Measurements from ENCODE around the gene CETP. TPM values are rescaled to one million over a fixed set of nuclear protein-coding genes. Genes with fewer than 3 reads are reported as not detected.

The CETP gene
- total and polyA plus RNA-seq, 2 of the 13 experiments (the other 11 are each of a cell fraction or from before 2014, with no cell fraction given): 0.31 to 9.8 TPM

DNA sequence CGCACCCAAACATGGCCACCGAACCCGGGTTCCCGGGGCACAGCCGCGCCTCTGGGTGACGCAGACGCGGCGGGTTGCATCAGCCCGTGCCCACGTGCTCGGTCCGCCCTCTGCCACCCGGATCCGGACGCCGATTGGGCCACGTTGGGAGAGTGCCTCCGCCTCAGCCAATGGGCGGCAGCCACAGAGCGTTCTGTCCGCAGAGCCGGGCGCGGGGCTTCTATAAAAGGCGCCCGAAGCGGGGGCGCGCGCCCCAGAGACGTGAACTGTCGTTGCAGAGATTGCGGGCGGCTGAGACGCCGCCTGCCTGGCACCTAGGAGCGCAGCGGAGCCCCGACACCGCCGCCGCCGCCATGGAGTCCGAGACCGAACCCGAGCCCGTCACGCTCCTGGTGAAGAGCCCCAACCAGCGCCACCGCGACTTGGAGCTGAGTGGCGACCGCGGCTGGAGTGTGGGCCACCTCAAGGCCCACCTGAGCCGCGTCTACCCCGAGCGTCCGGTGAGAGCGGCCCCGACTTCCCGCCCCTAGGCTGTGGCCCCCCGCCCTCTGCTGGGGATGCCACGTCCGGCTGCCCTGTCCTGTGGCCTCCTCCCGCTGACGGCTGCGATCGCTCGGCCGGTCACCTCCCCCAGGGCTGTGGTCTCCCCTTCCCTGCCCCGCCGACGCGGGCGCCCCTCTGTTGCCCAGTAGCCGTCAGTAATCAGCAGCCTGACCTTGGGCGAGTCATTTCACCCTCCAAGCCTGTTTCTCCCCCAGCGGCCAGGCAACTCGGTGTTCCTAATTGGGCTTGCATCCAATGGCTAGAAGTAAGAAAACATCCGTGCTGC is 29.6 kb upstream of the CETP start, which contains the start of gene HERPUD1 (continued):
- peak; percentile 77; the same call in 1 of the 2 replicates for TF ChIP-seq ZNF639 (CRISPR knock-in tag; conservative IDR thresholded peaks at IDR 0.05)
- TF ChIP-seq ARNTL (CRISPR knock-in tag; IDR thresholded peaks at IDR 0.05): peak; percentile 96
- TF ChIP-seq ZNF24 (IDR thresholded peaks at IDR 0.05): no peak
- TF ChIP-seq ZNF780A (CRISPR knock-in tag; IDR thresholded peaks at IDR 0.05): peak; percentile 85
- 0 out of 2 replicates have a peak, but pooled peaks have one; percentile 57 for TF ChIP-seq ZNF329 (CRISPR knock-in tag; IDR thresholded peaks at IDR 0.05; ENCODE audit: low read depth)
- TF ChIP-seq PHF21A (CRISPR knock-in tag; IDR thresholded peaks at IDR 0.05): peak; percentile 88
- TF ChIP-seq, protein P1, sequence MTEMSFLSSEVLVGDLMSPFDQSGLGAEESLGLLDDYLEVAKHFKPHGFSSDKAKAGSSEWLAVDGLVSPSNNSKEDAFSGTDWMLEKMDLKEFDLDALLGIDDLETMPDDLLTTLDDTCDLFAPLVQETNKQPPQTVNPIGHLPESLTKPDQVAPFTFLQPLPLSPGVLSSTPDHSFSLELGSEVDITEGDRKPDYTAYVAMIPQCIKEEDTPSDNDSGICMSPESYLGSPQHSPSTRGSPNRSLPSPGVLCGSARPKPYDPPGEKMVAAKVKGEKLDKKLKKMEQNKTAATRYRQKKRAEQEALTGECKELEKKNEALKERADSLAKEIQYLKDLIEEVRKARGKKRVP (CRISPR knock-in tag; IDR thresholded peaks at IDR 0.05): peak; percentile 98 to 100
- peak; percentile 73; the same call in 1 of the 2 replicates for TF ChIP-seq ZNF136 (CRISPR knock-in tag; IDR thresholded peaks at IDR 0.05; ENCODE audit: low read depth)
- TF ChIP-seq KDM2A (CRISPR knock-in tag; IDR thresholded peaks at IDR 0.05; ENCODE audit: borderline replicate concordance, low read depth): peak; percentile 83
- TF ChIP-seq ZNF570 (CRISPR knock-in tag; IDR thresholded peaks at IDR 0.05; ENCODE audit: borderline replicate concordance): no peak; the same call in 1 of the 2 replicates
- TF ChIP-seq SIX1 (CRISPR knock-in tag; IDR thresholded peaks at IDR 0.05; ENCODE audit: borderline replicate concordance): no peak; the same call in 1 of the 2 replicates
- TF ChIP-seq ZBTB7A (CRISPR knock-in tag; IDR thresholded peaks at IDR 0.05): no peak; the same call in 1 of the 2 replicates
- TF ChIP-seq NONO (IDR thresholded peaks at IDR 0.05): no peak
- peak; percentile 98 for TF ChIP-seq NONO (CRISPR knock-in tag; conservative IDR thresholded peaks at IDR 0.05)
- no peak for TF ChIP-seq ZNF383 (CRISPR knock-in tag; IDR thresholded peaks at IDR 0.05; ENCODE audit: borderline replicate concordance)
- TF ChIP-seq GATAD2A (CRISPR knock-in tag; IDR thresholded peaks at IDR 0.05): peak; percentile 71
- no peak for TF ChIP-seq PRPF4 (IDR thresholded peaks at IDR 0.05; ENCODE audit: low read depth, low read length, poor library complexity, severe bottlenecking)
- TF ChIP-seq MAF1 (CRISPR knock-in tag; IDR thresholded peaks at IDR 0.05; ENCODE audit: borderline replicate concordance): no peak
- no peak for TF ChIP-seq NFIC (IDR thresholded peaks at IDR 0.05; ENCODE audit: low read length)
- TF ChIP-seq ZNF205 (CRISPR knock-in tag; IDR thresholded peaks at IDR 0.05): peak; percentile 75; the same call in 1 of the 2 replicates
- TF ChIP-seq ZNF766 (CRISPR knock-in tag; IDR thresholded peaks at IDR 0.05; ENCODE audit: borderline replicate concordance): no peak
- TF ChIP-seq GATA4 (IDR thresholded peaks at IDR 0.05; ENCODE audit: borderline replicate concordance, low read depth): peak; percentile 84
- TF ChIP-seq SMAD1 (CRISPR knock-in tag; IDR thresholded peaks at IDR 0.05; ENCODE audit: borderline replicate concordance, low read depth): peak; percentile 57; the same call in 1 of the 2 replicates
- TF ChIP-seq ZNF232 (CRISPR knock-in tag; IDR thresholded peaks at IDR 0.05; ENCODE audit: borderline replicate concordance): no peak; the same call in 1 of the 2 replicates
- TF ChIP-seq ZNF660 (CRISPR knock-in tag; IDR thresholded peaks at IDR 0.05; ENCODE audit: borderline replicate concordance, low read depth): 0 out of 2 replicates have a peak, but pooled peaks have one; percentile 31
- TF ChIP-seq NKX3-1 (CRISPR knock-in tag; IDR thresholded peaks at IDR 0.05): peak; percentile 47; the same call in 1 of the 2 replicates
- TF ChIP-seq HBP1 (CRISPR knock-in tag; IDR thresholded peaks at IDR 0.05; ENCODE audit: low read depth): no peak; the same call in 1 of the 2 replicates
- peak; percentile 98 for TF ChIP-seq TAF1 (CRISPR knock-in tag; IDR thresholded peaks at IDR 0.05)
